Ovary (tissue), 3 donors: ENCODE data around the gene KIF26B.

Experiments used
- CTCF ChIP-seq, 3 donors: fragments of 450-650 bp in 2 of 3; fragments of 200-600 bp in 1 of 3; IDR thresholded peaks; one replicate each; pipeline versions ENCODE4 v1.5.1 to v1.8.0; 2016 to 2022; ENCODE audit warnings: antibody characterized with exemption in 3 of 3, mild to moderate bottlenecking in 1 of 3
- EP300 ChIP-seq: sonication (generic); formaldehyde crosslinking; IDR thresholded peaks from one replicate; pipeline ENCODE4 v1.6.1; 2017; ENCODE audit warnings: antibody characterized with exemption
- POLR2A ChIP-seq: fragments of 450-650 bp; IDR thresholded peaks from one replicate; pipeline ENCODE4 v1.6.1; 2017; ENCODE audit warnings: antibody characterized with exemption, mild to moderate bottlenecking, moderate library complexity
- donor health status: DM: no; HTN: no; CAD: no.

GRCh38 chr1:245108909-245109308 is 45.9 kb upstream of the KIF26B start:
- TF ChIP-seq CTCF (IDR thresholded peaks at IDR 0.05) = no peak
- no peak for TF ChIP-seq POLR2A
- TF ChIP-seq EP300 = no peak
